Measurements from ENCODE around the gene UAP1. TPM values are rescaled to one million over a fixed set of nuclear protein-coding genes. Genes with fewer than 3 reads are reported as not detected.
A peak's percentile ranks its signal among the peaks of the same experiment; 100 is the strongest.

The UAP1 gene
- total and polyA plus RNA-seq, 2 donors (not counting 3 experiments of a cell fraction or from before 2014, with no cell fraction given): 30.6 to 89.8 TPM

DNA sequence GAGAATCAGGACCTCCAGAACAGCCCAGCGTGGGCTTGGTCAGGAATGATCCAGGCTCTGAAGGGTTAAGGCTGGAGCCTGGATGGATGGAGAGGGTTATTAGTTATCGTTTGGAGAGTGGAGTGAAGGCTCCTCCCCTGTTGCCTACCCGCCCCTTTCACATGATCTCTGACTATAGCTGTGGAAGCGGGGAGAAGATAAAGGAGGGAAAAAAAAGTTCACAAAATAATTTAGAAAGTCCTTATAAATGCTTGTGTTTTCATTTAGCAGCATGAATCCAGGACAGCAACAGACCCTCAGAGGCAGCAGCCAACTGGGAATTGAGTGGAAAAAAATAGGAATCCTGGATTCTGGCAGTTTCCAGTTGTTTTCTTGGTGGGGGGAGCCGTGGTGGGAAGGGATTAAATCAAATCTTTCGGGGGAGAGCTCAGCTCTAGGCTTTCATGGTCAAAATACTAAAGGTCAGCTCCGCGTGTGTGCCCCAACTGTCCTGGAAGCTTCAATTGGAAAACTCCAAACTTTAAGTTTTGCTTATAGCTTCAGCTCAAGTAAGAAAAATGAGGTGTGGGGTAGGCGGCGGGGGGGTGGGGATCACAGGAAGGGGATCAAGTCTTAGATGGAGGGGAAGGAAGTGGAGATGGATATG is 70.1 kb downstream of the UAP1 start:
- intact Hi-C loops (cut with micrococcal nuclease): loop anchor here (2.0 kb wide), 1 partner anchor 59 kb away; no protein-coding TSS in a partner anchor

More for the DNA sequence above, 70.1 kb downstream of the UAP1 start:
- peak overlapping the region; percentile 69 for H2AFZ ChIP-seq (ENCODE audit: low read depth, low read length)
- POLR2A ChIA-PET: interaction anchor here (0.5 to 1.1 kb wide), 4 partner anchors 59 to 156 kb away, joined by 3 to 5 read pairs (median 4); no protein-coding TSS in a partner anchor
- no peaks in the 10 kb centered on the region for H3K36me3 ChIP-seq (ENCODE audit: control insufficient read depth in 2 of 2, extremely low read depth in 1 of 2, insufficient read depth in 2 of 2, low read length in 2 of 2)
- DNase-seq (ENCODE audit: low read depth, low spot score): peak; percentile 63
- BruUV-seq (replicated peaks): no TSS peak
- H3K79me2 ChIP-seq (ENCODE audit: control insufficient read depth, insufficient read depth, low read length): peaks cover 38% of the 10 kb centered on the region
- CTCF ChIA-PET: interaction anchor here (0.7 to 5.2 kb wide), 17 partner anchors 9 to 685 kb away, joined by 3 to 41 read pairs (median 4); no protein-coding TSS in a partner anchor
- H3K27ac ChIP-seq (ENCODE audit: insufficient read depth, low read depth, low read length): peak overlapping the region; percentile 69
- peak overlapping the region; percentile 82 for H3K9ac ChIP-seq (replicated peaks; ENCODE audit: extremely low read depth, insufficient read depth, low read length)
- H3K9me1 ChIP-seq (replicated peaks; ENCODE audit: control insufficient read depth, extremely low read depth, insufficient read depth, low read length): no peaks in the 10 kb centered on the region
- H3K4me1 ChIP-seq (ENCODE audit: control insufficient read depth, extremely low read depth, insufficient read depth, low read length): peaks cover 58% of the 10 kb centered on the region
- H4K20me1 ChIP-seq (replicated peaks; ENCODE audit: control insufficient read depth, extremely low read depth, insufficient read depth, low read length): no peaks in the 10 kb centered on the region
- H3K4me3 ChIP-seq (replicated peaks in 1 of 3; ENCODE audit: insufficient read depth in 1 of 3, low read depth in 1 of 3, low read length in 3 of 3): peak overlapping the region; percentile 51 to 94 (median 81)
- peak overlapping the region; percentile 94 for H3K4me2 ChIP-seq (ENCODE audit: insufficient read depth, low read length)
- H3K27me3 ChIP-seq (ENCODE audit: control insufficient read depth in 2 of 2, insufficient read depth in 2 of 2, low read length in 2 of 2): no peaks in the 10 kb centered on the region
- dilution Hi-C loops (cut with MboI; ENCODE audit: extremely low pct_ligation_motif_present, low sequenced_read_pairs): no loop called here
- TF ChIP-seq CTCF (IDR thresholded peaks at IDR 0.05; ENCODE audit: extremely low read depth in 1 of 2, insufficient read depth in 1 of 2, low read depth in 1 of 2, low read length in 2 of 2): no peak
- TF ChIP-seq POLR2A (IDR thresholded peaks at IDR 0.05; ENCODE audit: low read depth, low read length): no peak
- TF ChIP-seq EZH2 (IDR thresholded peaks at IDR 0.05; ENCODE audit: borderline replicate concordance, low read depth, low read length, severe bottlenecking): no peak
- TF ChIP-seq JUN (IDR thresholded peaks at IDR 0.05; ENCODE audit: borderline replicate concordance, insufficient read depth, insufficient read length, low read depth): no peak
- TF ChIP-seq, protein P1, sequence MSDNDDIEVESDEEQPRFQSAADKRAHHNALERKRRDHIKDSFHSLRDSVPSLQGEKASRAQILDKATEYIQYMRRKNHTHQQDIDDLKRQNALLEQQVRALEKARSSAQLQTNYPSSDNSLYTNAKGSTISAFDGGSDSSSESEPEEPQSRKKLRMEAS (IDR thresholded peaks at IDR 0.05; ENCODE audit: insufficient read depth, insufficient read length): no peak
- peak; percentile 35 for FAIRE-seq
- H3K9me3 ChIP-seq (replicated peaks; ENCODE audit: control insufficient read depth, insufficient read depth, low read length): no peaks in the 10 kb centered on the region
